Measurements from ENCODE around the gene CNTNAP2. TPM values are rescaled to one million over a fixed set of nuclear protein-coding genes. Genes with fewer than 3 reads are reported as not detected.

Gene CNTNAP2
- total and polyA plus RNA-seq, 2 of the 8 experiments (the other 6 are each of a cell fraction or from before 2014, with no cell fraction given): 27.9 to 71.0 TPM

DNA sequence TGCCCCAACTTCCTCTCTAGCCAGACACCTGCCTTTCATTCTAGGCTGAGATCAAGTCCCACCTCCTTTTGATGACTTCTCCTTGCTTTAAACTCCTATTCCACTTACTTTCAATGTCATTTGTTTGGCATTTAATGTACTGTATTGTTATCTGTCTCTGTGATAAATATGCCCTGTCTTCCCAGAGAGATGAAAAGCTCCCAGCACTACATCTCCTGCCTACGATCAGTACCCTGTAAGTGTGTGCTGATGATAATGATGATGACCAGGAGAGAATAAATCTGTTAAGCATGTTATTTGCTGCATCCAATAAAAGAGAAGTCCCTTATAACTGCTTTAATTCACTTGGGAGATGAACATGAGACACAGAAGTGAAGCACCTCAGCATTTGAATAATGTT is 2106.6 kb downstream of the CNTNAP2 start:
- H4K91ac ChIP-seq (replicated peaks; ENCODE audit: insufficient read length, low read length): no peak overlapping the region
- no peak overlapping the region for H2AFZ ChIP-seq (ENCODE audit: low read length)
- no peak overlapping the region for H3K4me2 ChIP-seq (ENCODE audit: insufficient read depth in 1 of 2, low read depth in 2 of 2, low read length in 2 of 2)
- no peak overlapping the region for H3K23ac ChIP-seq (ENCODE audit: insufficient read length)
- no peak overlapping the region for H3K9ac ChIP-seq (replicated peaks in 1 of 4; ENCODE audit: extremely low read depth in 1 of 4, low read depth in 3 of 4, low read length in 3 of 4)
- no peak for TF ChIP-seq POLR2AphosphoS5 (IDR thresholded peaks at IDR 0.05; ENCODE audit: low read depth, low read length)
- TF ChIP-seq, protein P1, sequence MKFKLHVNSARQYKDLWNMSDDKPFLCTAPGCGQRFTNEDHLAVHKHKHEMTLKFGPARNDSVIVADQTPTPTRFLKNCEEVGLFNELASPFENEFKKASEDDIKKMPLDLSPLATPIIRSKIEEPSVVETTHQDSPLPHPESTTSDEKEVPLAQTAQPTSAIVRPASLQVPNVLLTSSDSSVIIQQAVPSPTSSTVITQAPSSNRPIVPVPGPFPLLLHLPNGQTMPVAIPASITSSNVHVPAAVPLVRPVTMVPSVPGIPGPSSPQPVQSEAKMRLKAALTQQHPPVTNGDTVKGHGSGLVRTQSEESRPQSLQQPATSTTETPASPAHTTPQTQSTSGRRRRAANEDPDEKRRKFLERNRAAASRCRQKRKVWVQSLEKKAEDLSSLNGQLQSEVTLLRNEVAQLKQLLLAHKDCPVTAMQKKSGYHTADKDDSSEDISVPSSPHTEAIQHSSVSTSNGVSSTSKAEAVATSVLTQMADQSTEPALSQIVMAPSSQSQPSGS (IDR thresholded peaks at IDR 0.05; ENCODE audit: low read length): no peak
- TF ChIP-seq CTCF (IDR thresholded peaks at IDR 0.05; ENCODE audit: control extremely low read depth in 1 of 3, insufficient read depth in 1 of 3, low read depth in 1 of 3, low read length in 3 of 3): no peak
- TF ChIP-seq RNF2 (IDR thresholded peaks at IDR 0.05; ENCODE audit: borderline replicate concordance, low read depth, low read length, missing control alignments, poor library complexity, severe bottlenecking): no peak
- TF ChIP-seq, protein P2, sequence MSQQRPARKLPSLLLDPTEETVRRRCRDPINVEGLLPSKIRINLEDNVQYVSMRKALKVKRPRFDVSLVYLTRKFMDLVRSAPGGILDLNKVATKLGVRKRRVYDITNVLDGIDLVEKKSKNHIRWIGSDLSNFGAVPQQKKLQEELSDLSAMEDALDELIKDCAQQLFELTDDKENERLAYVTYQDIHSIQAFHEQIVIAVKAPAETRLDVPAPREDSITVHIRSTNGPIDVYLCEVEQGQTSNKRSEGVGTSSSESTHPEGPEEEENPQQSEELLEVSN (IDR thresholded peaks at IDR 0.05): no peak
- TF ChIP-seq NRF1 (IDR thresholded peaks at IDR 0.05; ENCODE audit: low read depth, low read length): no peak
- no peak for TF ChIP-seq POU5F1 (IDR thresholded peaks at IDR 0.05; ENCODE audit: low read depth, low read length)
- no peak for TF ChIP-seq CBX8 (IDR thresholded peaks at IDR 0.05; ENCODE audit: borderline replicate concordance, low read depth, low read length)
- no peak for TF ChIP-seq BACH1 (IDR thresholded peaks at IDR 0.05; ENCODE audit: low read length)
- H3K4me3 ChIP-seq (ENCODE audit: extremely low read depth in 1 of 4, insufficient read depth in 2 of 4, low read depth in 3 of 4, low read length in 4 of 4): no peak overlapping the region
- H3K36me3 ChIP-seq (ENCODE audit: control insufficient read depth in 2 of 4, insufficient read depth in 4 of 4, low read length in 3 of 4): no peaks in the 10 kb centered on the region
- H3K79me1 ChIP-seq (ENCODE audit: low read depth, low read length): no peaks in the 10 kb centered on the region
- no peak overlapping the region for H2BK5ac ChIP-seq (ENCODE audit: low read depth, low read length)
- no peak overlapping the region for H3K4ac ChIP-seq (replicated peaks; ENCODE audit: insufficient read length, low read depth, low read length)
- 0 out of 7 replicates have a peak, but pooled peaks cover 0 to 2% (median 0%) of the 10 kb centered on the region in 4 experiments for H3K4me1 ChIP-seq (replicated peaks in 1 of 4; ENCODE audit: control insufficient read depth in 3 of 4, insufficient read depth in 4 of 4, low read length in 3 of 4)
- H2BK12ac ChIP-seq (ENCODE audit: low read depth, low read length): no peak overlapping the region
- no peak overlapping the region for H3K56ac ChIP-seq (replicated peaks; ENCODE audit: insufficient read length, low read depth, low read length)
- 86% methylated on average over 1 of the region's 1 CpG; no CpG with 5 or more reads in 1 of the 2 experiments for WGBS, 2 experiments (ENCODE audit: extremely low coverage in 1 of 2, insufficient coverage in 1 of 2, insufficient read length in 1 of 2, insufficient replicate concordance in 2 of 2, low coverage in 1 of 2, low lambda C conversion rate in 2 of 2, missing lambda C conversion rate in 1 of 2)
- H3K14ac ChIP-seq (ENCODE audit: insufficient read length): no peak overlapping the region
- no peak overlapping the region for H3K18ac ChIP-seq (ENCODE audit: extremely low read depth, low read length)
- H2BK20ac ChIP-seq (ENCODE audit: low read length): no peak overlapping the region
- ChIA-PET CTCF (ENCODE audit: partially characterized antibody) (interaction anchor here (0.6 kb wide), 1 partner anchor 159 kb away, joined by 3 read pairs; no protein-coding TSS in a partner anchor), POLR2A (ENCODE audit: partially characterized antibody) (no interaction called here)
- no peaks in the 10 kb centered on the region for H4K20me1 ChIP-seq (replicated peaks in 1 of 2; ENCODE audit: control insufficient read depth in 1 of 2, insufficient read depth in 2 of 2, low read length in 2 of 2)
- FAIRE-seq (no peak), DNase-seq (ENCODE audit: low read depth in 1 of 2, low spot score in 2 of 2) (no peak)
- H3K79me2 ChIP-seq (ENCODE audit: control insufficient read depth in 1 of 2, insufficient read depth in 2 of 2, low read length in 2 of 2): no peaks in the 10 kb centered on the region
- H2AK5ac ChIP-seq (ENCODE audit: low read depth, low read length): no peak overlapping the region
- H2BK120ac ChIP-seq (replicated peaks; ENCODE audit: low read depth, low read length): no peak overlapping the region
- H4K5ac ChIP-seq (ENCODE audit: insufficient read length, low read depth, low read length): no peak overlapping the region
- peaks cover 0 to 2% of the 10 kb centered on the region in 2 experiments; a peak in 1 of 4 replicates for H3K9me3 ChIP-seq (ENCODE audit: insufficient read depth in 2 of 2, low read depth in 1 of 2, low read length in 1 of 2)
- H3K23me2 ChIP-seq (ENCODE audit: low read depth, low read length): no peaks in the 10 kb centered on the region
- H4K8ac ChIP-seq (ENCODE audit: extremely low read depth, insufficient read depth, low read length): no peak overlapping the region
- H3K27me3 ChIP-seq (replicated peaks in 1 of 4; ENCODE audit: control insufficient read depth in 3 of 4, extremely low read depth in 1 of 4, insufficient read depth in 3 of 4, low read length in 3 of 4): no peaks in the 10 kb centered on the region
- H2BK15ac ChIP-seq (ENCODE audit: low read length): no peak overlapping the region
- H3K27ac ChIP-seq (ENCODE audit: low read depth, low read length): no peak overlapping the region
